ENCODE data around the gene ATP8B4.

DNA sequence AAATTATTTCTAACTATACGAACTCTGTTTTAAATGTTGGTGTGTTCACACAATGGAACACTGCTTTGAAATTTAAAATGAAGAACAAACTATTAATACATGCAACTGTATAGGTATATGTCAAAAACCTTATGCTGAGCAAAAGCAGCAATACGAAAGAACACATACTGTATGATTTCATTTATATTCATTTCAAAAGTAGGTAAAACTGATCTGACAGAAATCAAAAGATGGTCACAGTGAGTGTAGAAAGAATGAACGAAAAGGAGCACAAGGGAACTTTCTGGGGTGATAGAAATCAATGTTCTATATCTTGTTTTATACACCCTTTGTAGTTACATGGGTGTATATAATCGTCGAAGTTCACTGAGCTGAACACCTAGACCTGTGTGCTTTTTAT is 12.6 kb downstream of the ATP8B4 start:
- no peak for TF ChIP-seq CTCF (IDR thresholded peaks at IDR 0.05)
- no peak for TF ChIP-seq POLR2A (IDR thresholded peaks at IDR 0.05)

Measured in prostate gland (tissue), 2 donors.